ENCODE results near the gene POLD1. TPM values are rescaled to one million over a fixed set of nuclear protein-coding genes. Genes with fewer than 3 reads are reported as not detected.

POLD1 gene
- total RNA-seq, 4 donors from 2014 or later = 7.2 to 13.7 (median 10.3) TPM

GRCh38 chr19:50356691-50357177, 27.4 kb upstream of the POLD1 start:
- H3K27ac ChIP-seq = peak overlapping the region in 2 of 4 donors; percentile 83 to 85
- no peak for TF ChIP-seq POLR2A (IDR thresholded peaks at IDR 0.05)
- TF ChIP-seq, protein P1, sequence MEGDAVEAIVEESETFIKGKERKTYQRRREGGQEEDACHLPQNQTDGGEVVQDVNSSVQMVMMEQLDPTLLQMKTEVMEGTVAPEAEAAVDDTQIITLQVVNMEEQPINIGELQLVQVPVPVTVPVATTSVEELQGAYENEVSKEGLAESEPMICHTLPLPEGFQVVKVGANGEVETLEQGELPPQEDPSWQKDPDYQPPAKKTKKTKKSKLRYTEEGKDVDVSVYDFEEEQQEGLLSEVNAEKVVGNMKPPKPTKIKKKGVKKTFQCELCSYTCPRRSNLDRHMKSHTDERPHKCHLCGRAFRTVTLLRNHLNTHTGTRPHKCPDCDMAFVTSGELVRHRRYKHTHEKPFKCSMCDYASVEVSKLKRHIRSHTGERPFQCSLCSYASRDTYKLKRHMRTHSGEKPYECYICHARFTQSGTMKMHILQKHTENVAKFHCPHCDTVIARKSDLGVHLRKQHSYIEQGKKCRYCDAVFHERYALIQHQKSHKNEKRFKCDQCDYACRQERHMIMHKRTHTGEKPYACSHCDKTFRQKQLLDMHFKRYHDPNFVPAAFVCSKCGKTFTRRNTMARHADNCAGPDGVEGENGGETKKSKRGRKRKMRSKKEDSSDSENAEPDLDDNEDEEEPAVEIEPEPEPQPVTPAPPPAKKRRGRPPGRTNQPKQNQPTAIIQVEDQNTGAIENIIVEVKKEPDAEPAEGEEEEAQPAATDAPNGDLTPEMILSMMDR (IDR thresholded peaks at IDR 0.05) = no peak
- no peak for TF ChIP-seq EP300 (IDR thresholded peaks at IDR 0.05)
- no peak for TF ChIP-seq POLR2AphosphoS5 (IDR thresholded peaks at IDR 0.05)
- no peak for ATAC-seq
- H3K4me1 ChIP-seq = peaks cover 0 to 23% (median 0%) of the 10 kb centered on the region in 3 donors
- H3K27me3 ChIP-seq = peaks cover 26% of the 10 kb centered on the region
- 7 to 34% methylated on average over 7 to 12 of the region's 13 CpGs for WGBS, 2 donors (ENCODE audit: low coverage in 1 of 2)
- peak overlapping the region in 1 of 2 donors; percentile 53 for H3K4me3 ChIP-seq
- H3K9me3 ChIP-seq = no peaks in the 10 kb centered on the region
- H3K36me3 ChIP-seq = no peaks in the 10 kb centered on the region

DNA sequence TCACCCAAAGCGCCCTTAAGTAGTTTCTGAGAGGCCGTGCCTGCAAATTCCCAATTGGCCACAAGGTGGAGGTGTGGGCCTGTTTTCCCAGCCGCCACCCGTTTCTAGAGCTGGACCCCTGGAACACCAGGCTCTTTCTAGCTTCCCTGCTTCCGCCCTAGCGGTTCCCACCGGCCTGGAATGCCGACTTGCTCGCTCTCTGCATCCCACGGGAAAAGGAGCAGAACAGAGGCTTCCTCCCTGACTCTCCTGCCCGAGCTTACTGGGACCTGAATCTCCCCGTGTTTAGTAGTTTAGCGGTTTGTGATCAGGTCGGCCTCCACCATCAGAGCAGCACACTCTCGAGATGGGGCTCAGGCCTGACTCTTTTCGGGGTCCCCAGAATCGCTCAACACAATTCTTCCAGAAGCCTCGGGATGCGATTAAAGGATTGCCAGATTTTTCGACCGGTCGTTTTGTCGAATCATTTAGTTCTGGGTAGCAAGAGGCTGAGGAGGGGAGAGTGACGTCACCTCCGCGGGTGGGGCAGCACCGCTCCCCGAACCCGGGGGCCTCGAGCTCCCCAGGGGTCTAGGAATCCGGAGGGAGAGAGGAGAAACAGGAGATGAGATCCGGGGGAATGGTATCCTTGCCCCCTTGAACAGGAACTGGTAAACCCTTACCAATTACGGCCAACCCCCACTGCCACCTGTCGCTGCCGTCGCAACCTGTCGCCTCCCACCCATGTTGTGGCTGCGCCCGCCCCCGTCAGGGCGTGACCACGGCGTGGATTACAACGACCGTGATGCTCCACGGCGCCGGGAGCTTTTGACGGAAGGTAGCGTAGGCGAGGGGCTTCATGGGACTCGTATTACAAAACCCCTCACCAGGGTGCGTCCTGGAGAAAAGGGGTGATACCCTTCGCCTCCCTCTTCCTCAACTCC, 26.7 kb upstream of the POLD1 start:
- ATAC-seq = peak; percentile 84
- Histone ChIP-seq H3K4me1 (peaks cover 0 to 23% (median 0%) of the 10 kb centered on the region in 3 donors), H3K9me3 (no peaks in the 10 kb centered on the region), H3K27me3 (peaks cover 24% of the 10 kb centered on the region), H3K4me3 (peak overlapping the region; percentile 50 to 53), H3K36me3 (no peaks in the 10 kb centered on the region), H3K27ac (peak overlapping the region; percentile 76 to 85 (median 84))
- TF ChIP-seq EP300 (IDR thresholded peaks at IDR 0.05) (no peak), POLR2AphosphoS5 (IDR thresholded peaks at IDR 0.05) (no peak), POLR2A (IDR thresholded peaks at IDR 0.05) (peak in 1 of 2 donors; percentile 18)
- TF ChIP-seq, protein P1 (IDR thresholded peaks at IDR 0.05) = peak; percentile 82 to 97 (median 92)
- WGBS, 2 donors (ENCODE audit: low coverage in 1 of 2) = 20% methylated on average over 2 of the region's 54 CpGs; no CpG with 5 or more reads in 1 of the 2 donors

GRCh38 chr19:50358483-50359327, 25.4 kb upstream of the POLD1 start:
- ATAC-seq = peak; percentile 38
- Histone ChIP-seq H3K27ac (peak overlapping the region in 3 of 4 donors; percentile 83 to 85 (median 85)), H3K4me1 (peaks cover 0 to 23% (median 0%) of the 10 kb centered on the region in 3 donors), H3K9me3 (no peaks in the 10 kb centered on the region), H3K36me3 (no peaks in the 10 kb centered on the region), H3K27me3 (peaks cover 24% of the 10 kb centered on the region), H3K4me3 (peak overlapping the region; percentile 5 to 53)
- TF ChIP-seq EP300 (IDR thresholded peaks at IDR 0.05) (no peak), POLR2AphosphoS5 (IDR thresholded peaks at IDR 0.05) (peak; percentile 62)
- WGBS, 2 donors (ENCODE audit: low coverage in 1 of 2) = 46% methylated on average over 17 of the region's 54 CpGs; no CpG with 5 or more reads in 1 of the 2 donors

DNA sequence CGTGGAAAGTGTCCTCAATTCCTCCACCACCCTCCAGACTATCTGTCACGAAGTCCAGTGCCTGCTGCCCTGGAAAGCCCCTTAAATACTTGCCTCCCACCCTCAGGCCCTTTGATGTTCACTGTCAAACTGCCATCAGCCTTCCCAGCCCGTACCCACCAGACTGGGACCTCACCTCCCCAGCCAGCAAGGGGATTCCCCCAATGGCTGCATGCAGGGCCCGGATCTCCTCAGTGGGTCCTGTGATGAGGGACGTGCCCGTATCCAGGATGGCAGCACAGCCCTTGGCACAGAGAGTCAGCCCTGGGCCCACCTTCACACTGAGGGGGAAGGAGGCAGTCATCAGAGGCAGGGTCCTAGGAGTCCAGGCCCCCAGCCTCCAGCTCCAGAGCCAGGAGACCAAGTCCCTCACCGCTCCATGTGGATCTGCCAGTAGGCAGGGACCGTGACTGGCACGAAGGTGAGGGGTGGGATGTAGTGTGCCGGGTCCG, 24.8 kb upstream of the POLD1 start:
- 93% methylated on average over 3 of the region's 11 CpGs; no CpG with 5 or more reads in 1 of the 2 donors for WGBS, 2 donors (ENCODE audit: low coverage in 1 of 2)
- Histone ChIP-seq H3K36me3 (no peaks in the 10 kb centered on the region), H3K4me1 (peaks cover 0 to 23% (median 0%) of the 10 kb centered on the region in 3 donors), H3K9me3 (no peaks in the 10 kb centered on the region), H3K4me3 (no peak overlapping the region), H3K27ac (no peak overlapping the region), H3K27me3 (peaks cover 24% of the 10 kb centered on the region)
- TF ChIP-seq, protein P1 (IDR thresholded peaks at IDR 0.05) = no peak
- TF ChIP-seq POLR2AphosphoS5 (IDR thresholded peaks at IDR 0.05) (no peak), EP300 (IDR thresholded peaks at IDR 0.05) (no peak), POLR2A (IDR thresholded peaks at IDR 0.05) (no peak)
- ATAC-seq = no peak

All from gastroesophageal sphincter (tissue), 4 donors.